HG03469 (cell line): Measurements from ENCODE around the gene DCAF7.

ENCODE experiments used
- ATAC-seq: cut with Tn5 transposase; IDR thresholded peaks from one replicate; pipeline ENCODE4 v1.9.1; 2021; ENCODE audit warnings: mild to moderate bottlenecking, moderate library complexity, moderate number of reproducible peaks; ENCODE audit not compliant: unreplicated experiment

The DCAF7 gene

GRCh38 chr17:63549946-63550816 is at the start of gene DCAF7:
TSS of gene DCAF7 (plus strand) at chr17:63550477. CDS start at chr17:63550678, 201 bp downstream.
- peak; percentile 81 for ATAC-seq

- ATAC-seq: no peak
These were observed 49.5 kb upstream of the DCAF7 start for GRCh38 chr17:63500543-63501390.

GRCh38 chr17:63503341-63503705 is 47.0 kb upstream of the DCAF7 start:
- no peak for ATAC-seq

GRCh38 chr17:63504261-63504660 is 46.0 kb upstream of the DCAF7 start:
- ATAC-seq: no peak

- no peak for ATAC-seq
These were observed 44.9 kb upstream of the DCAF7 start for GRCh38 chr17:63505341-63505740.

GRCh38 chr17:63506627-63507026 is 43.6 kb upstream of the DCAF7 start:
- ATAC-seq: no peak

GRCh38 chr17:63511331-63511730 is 38.9 kb upstream of the DCAF7 start:
- no peak for ATAC-seq

- no peak for ATAC-seq
These were observed 37.9 kb upstream of the DCAF7 start for GRCh38 chr17:63512388-63512787.

- no peak for ATAC-seq
These were observed 37.2 kb upstream of the DCAF7 start for GRCh38 chr17:63512896-63513644.

- no peak for ATAC-seq
These were observed 35.8 kb upstream of the DCAF7 start for GRCh38 chr17:63514477-63514876.

- ATAC-seq: no peak
These were observed 35.3 kb upstream of the DCAF7 start for GRCh38 chr17:63514974-63515373.

- ATAC-seq: no peak
These were observed 34.9 kb upstream of the DCAF7 start for GRCh38 chr17:63515426-63515825.

- no peak for ATAC-seq
These were observed 33.1 kb upstream of the DCAF7 start for GRCh38 chr17:63516910-63517824.

GRCh38 chr17:63517825-63518534 is 32.3 kb upstream of the DCAF7 start:
- ATAC-seq: no peak

- ATAC-seq: no peak
These were observed 31.0 kb upstream of the DCAF7 start for GRCh38 chr17:63519116-63519881.

- ATAC-seq: no peak
These were observed 30.1 kb upstream of the DCAF7 start for GRCh38 chr17:63519972-63520882.

- ATAC-seq: no peak
These were observed 26.9 kb upstream of the DCAF7 start, which contains the start of gene KCNH6 for GRCh38 chr17:63523253-63523855. TSS of gene KCNH6 (plus strand) at chr17:63523358. CDS start at chr17:63523414, 56 bp downstream.
